ENCODE results near the gene PDE8B.

DNA sequence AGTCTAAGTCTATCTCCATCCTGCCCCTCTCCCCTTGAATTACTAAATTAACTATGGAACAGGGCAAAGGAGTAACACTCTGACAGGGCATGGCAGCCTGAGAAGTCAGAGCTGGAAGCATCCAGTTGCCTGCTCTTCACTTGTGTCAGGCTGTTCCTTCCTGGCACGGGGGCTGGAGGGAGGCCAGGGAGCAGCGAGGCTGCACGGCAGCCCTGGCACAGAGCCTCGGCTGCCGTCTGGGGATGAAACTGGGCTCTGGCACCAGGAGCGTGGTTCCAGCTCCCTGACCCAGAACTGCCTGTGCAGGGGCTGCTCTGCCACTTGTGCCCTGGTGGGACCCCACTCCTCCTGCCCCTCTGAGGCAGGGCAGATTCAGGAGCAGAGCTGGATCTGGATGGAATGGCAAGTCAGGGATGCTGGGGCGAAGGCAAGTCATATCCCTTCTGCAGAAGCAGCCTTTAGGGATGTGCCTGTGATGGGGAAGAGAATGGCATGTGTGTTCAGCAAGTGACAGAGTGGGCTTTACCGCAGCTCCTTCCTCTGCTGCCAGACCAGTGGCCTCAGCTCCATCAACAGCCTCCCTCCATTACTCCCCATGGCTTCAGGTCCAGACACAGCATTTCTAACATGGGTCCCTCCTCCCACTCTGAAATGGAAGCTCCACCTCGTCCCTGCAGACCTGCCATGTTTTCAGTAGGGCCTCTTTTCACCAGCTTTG, 42.2 kb upstream of the PDE8B start:
- TF ChIP-seq, protein P1, sequence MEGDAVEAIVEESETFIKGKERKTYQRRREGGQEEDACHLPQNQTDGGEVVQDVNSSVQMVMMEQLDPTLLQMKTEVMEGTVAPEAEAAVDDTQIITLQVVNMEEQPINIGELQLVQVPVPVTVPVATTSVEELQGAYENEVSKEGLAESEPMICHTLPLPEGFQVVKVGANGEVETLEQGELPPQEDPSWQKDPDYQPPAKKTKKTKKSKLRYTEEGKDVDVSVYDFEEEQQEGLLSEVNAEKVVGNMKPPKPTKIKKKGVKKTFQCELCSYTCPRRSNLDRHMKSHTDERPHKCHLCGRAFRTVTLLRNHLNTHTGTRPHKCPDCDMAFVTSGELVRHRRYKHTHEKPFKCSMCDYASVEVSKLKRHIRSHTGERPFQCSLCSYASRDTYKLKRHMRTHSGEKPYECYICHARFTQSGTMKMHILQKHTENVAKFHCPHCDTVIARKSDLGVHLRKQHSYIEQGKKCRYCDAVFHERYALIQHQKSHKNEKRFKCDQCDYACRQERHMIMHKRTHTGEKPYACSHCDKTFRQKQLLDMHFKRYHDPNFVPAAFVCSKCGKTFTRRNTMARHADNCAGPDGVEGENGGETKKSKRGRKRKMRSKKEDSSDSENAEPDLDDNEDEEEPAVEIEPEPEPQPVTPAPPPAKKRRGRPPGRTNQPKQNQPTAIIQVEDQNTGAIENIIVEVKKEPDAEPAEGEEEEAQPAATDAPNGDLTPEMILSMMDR (IDR thresholded peaks at IDR 0.05), result no peak
- no peak for TF ChIP-seq POLR2A (IDR thresholded peaks at IDR 0.05)
